SK-N-SH (cell line): Measurements from ENCODE around the gene USP13.

Experiments
- EZH2phosphoT487 ChIP-seq: fragments of 200-600 bp; sonication (generic); IDR thresholded peaks from 2 replicates; pipeline ENCODE4 v1.6.1; 2017; ENCODE audit warnings: low read depth, mixed run types, mild to moderate bottlenecking, antibody characterized with exemption, moderate library complexity, borderline replicate concordance
- MEF2A ChIP-seq: IDR thresholded peaks from 2 replicates; pipeline ENCODE4 v1.4.0; 2012; ENCODE audit warnings: low read depth, borderline replicate concordance
- RAD21 ChIP-seq: IDR thresholded peaks from 2 replicates; pipeline ENCODE4 v1.6.1; 2012; ENCODE audit warnings: mild to moderate bottlenecking, low read length
- SIN3A ChIP-seq: IDR thresholded peaks from 2 replicates; pipeline ENCODE4 v1.6.1; 2012; ENCODE audit warnings: low read depth, mild to moderate bottlenecking, low read length, moderate library complexity, borderline replicate concordance
- TF ChIP-seq, protein P1 (sequence below): fragments of 200-600 bp; sonication (generic); IDR thresholded peaks from 2 replicates; pipeline ENCODE4 v1.6.1; 2017; ENCODE audit warnings: antibody characterized with exemption, mild to moderate bottlenecking, moderate library complexity
- TF ChIP-seq, protein P2 (sequence below): IDR thresholded peaks from 2 replicates; pipeline ENCODE4 v1.6.1; 2012; ENCODE audit warnings: mild to moderate bottlenecking, low read depth, low read length, moderate library complexity

DNA sequence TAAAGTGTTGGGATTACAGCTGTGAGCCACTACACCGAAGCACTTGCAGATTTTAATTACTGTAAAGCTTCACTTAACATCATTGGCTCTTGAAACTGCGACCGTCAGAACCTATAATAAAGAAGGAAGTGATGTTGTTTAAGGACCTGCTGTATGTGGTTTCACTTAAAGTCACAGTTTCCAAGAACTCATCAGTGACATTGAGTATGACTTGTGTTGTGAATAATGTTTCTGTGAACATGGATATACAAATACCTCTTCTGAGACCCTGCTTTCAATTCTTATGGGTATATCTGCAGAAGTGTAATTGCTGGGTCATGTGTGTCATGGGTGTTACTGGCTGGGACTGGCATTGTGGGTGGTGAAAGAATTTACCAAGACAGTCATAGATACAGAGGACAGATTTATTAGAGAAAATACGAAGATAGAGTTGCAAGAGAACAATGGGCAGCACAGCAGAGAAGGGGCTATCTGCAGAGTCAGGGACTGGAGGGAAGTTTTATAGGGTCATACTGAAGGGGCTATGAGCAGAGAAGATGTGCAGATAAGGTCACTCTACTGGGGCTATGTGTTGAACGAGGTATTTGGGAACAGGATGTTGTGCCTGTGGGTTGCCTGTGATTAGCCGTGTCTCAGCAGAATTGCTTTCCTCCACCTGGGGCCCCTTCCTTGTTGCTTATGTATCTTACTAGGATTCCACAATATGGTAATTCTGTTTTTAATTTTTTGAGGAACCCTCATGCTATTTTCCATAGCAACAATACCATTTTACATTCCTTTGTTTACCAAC, 43.7 kb upstream of the USP13 start:
- no peak for TF ChIP-seq EZH2phosphoT487
- TF ChIP-seq, protein P1, sequence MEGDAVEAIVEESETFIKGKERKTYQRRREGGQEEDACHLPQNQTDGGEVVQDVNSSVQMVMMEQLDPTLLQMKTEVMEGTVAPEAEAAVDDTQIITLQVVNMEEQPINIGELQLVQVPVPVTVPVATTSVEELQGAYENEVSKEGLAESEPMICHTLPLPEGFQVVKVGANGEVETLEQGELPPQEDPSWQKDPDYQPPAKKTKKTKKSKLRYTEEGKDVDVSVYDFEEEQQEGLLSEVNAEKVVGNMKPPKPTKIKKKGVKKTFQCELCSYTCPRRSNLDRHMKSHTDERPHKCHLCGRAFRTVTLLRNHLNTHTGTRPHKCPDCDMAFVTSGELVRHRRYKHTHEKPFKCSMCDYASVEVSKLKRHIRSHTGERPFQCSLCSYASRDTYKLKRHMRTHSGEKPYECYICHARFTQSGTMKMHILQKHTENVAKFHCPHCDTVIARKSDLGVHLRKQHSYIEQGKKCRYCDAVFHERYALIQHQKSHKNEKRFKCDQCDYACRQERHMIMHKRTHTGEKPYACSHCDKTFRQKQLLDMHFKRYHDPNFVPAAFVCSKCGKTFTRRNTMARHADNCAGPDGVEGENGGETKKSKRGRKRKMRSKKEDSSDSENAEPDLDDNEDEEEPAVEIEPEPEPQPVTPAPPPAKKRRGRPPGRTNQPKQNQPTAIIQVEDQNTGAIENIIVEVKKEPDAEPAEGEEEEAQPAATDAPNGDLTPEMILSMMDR: no peak
- TF ChIP-seq, protein P2, sequence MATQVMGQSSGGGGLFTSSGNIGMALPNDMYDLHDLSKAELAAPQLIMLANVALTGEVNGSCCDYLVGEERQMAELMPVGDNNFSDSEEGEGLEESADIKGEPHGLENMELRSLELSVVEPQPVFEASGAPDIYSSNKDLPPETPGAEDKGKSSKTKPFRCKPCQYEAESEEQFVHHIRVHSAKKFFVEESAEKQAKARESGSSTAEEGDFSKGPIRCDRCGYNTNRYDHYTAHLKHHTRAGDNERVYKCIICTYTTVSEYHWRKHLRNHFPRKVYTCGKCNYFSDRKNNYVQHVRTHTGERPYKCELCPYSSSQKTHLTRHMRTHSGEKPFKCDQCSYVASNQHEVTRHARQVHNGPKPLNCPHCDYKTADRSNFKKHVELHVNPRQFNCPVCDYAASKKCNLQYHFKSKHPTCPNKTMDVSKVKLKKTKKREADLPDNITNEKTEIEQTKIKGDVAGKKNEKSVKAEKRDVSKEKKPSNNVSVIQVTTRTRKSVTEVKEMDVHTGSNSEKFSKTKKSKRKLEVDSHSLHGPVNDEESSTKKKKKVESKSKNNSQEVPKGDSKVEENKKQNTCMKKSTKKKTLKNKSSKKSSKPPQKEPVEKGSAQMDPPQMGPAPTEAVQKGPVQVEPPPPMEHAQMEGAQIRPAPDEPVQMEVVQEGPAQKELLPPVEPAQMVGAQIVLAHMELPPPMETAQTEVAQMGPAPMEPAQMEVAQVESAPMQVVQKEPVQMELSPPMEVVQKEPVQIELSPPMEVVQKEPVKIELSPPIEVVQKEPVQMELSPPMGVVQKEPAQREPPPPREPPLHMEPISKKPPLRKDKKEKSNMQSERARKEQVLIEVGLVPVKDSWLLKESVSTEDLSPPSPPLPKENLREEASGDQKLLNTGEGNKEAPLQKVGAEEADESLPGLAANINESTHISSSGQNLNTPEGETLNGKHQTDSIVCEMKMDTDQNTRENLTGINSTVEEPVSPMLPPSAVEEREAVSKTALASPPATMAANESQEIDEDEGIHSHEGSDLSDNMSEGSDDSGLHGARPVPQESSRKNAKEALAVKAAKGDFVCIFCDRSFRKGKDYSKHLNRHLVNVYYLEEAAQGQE: no peak
- no peak for TF ChIP-seq RAD21
- TF ChIP-seq MEF2A: no peak
- no peak for TF ChIP-seq SIN3A
